Measurements from ENCODE around the gene PLEKHG5. TPM values are rescaled to one million over a fixed set of nuclear protein-coding genes. Genes with fewer than 3 reads are reported as not detected.

Gene PLEKHG5
- total RNA-seq, 1 experiment from 2014 or later, result 42.8 TPM

- H3K9me2 ChIP-seq (replicated peaks; ENCODE audit: low read length), result no peaks in the 10 kb centered on the region
- DNase-seq, result peak; percentile 69
- no peaks in the 10 kb centered on the region for H3K9me3 ChIP-seq (ENCODE audit: low read length)
- peaks cover 31% of the 10 kb centered on the region for H3K36me3 ChIP-seq (ENCODE audit: low read depth, low read length)
- CTCF ChIA-PET, result no interaction called here
- H3K4me2 ChIP-seq (ENCODE audit: low read length), result no peak overlapping the region
- POLR2A ChIA-PET (ENCODE audit: unreplicated experiment), result no interaction called here
- H4K20me1 ChIP-seq (ENCODE audit: low read length), result no peaks in the 10 kb centered on the region
- no peaks in the 10 kb centered on the region for H3K4me1 ChIP-seq (ENCODE audit: insufficient read depth, low read length)
- BruUV-seq (replicated peaks), result no TSS peak
- H2AFZ ChIP-seq (ENCODE audit: low read length), result no peak overlapping the region
- no peak for TF ChIP-seq EZH2 (IDR thresholded peaks at IDR 0.05; ENCODE audit: low read length, unreplicated experiment)
- TF ChIP-seq, protein P1, sequence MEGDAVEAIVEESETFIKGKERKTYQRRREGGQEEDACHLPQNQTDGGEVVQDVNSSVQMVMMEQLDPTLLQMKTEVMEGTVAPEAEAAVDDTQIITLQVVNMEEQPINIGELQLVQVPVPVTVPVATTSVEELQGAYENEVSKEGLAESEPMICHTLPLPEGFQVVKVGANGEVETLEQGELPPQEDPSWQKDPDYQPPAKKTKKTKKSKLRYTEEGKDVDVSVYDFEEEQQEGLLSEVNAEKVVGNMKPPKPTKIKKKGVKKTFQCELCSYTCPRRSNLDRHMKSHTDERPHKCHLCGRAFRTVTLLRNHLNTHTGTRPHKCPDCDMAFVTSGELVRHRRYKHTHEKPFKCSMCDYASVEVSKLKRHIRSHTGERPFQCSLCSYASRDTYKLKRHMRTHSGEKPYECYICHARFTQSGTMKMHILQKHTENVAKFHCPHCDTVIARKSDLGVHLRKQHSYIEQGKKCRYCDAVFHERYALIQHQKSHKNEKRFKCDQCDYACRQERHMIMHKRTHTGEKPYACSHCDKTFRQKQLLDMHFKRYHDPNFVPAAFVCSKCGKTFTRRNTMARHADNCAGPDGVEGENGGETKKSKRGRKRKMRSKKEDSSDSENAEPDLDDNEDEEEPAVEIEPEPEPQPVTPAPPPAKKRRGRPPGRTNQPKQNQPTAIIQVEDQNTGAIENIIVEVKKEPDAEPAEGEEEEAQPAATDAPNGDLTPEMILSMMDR (conservative IDR thresholded peaks at IDR 0.05; ENCODE audit: low read depth, low read length), result peak; percentile 57
- TF ChIP-seq EZH2phosphoT487 (IDR thresholded peaks at IDR 0.05; ENCODE audit: borderline replicate concordance, low read length), result no peak
- H3K27me3 ChIP-seq (ENCODE audit: low read length), result no peaks in the 10 kb centered on the region
- ATAC-seq, result peak; percentile 67
- H3F3A ChIP-seq (ENCODE audit: low read length, unreplicated experiment), result no peaks in the 10 kb centered on the region
- H3K4me3 ChIP-seq (ENCODE audit: low read length), result no peak overlapping the region
- H3K79me2 ChIP-seq (ENCODE audit: low read length), result no peaks in the 10 kb centered on the region
- H3K9ac ChIP-seq (ENCODE audit: low read length), result no peak overlapping the region
- no peak overlapping the region for H3K27ac ChIP-seq (ENCODE audit: low read length)
- intact Hi-C loops (cut with micrococcal nuclease), result no loop called here
These were observed 27.0 kb downstream of the PLEKHG5 start for GRCh38 chr1:6464514-6464836.

- DNase-seq, result no peak
- Histone ChIP-seq H2AFZ (ENCODE audit: low read length) (no peak overlapping the region), H3K27ac (ENCODE audit: low read length) (no peak overlapping the region), H3K27me3 (ENCODE audit: low read length) (no peaks in the 10 kb centered on the region), H3K9me3 (ENCODE audit: low read length) (no peaks in the 10 kb centered on the region), H3K79me2 (ENCODE audit: low read length) (no peaks in the 10 kb centered on the region), H3K4me2 (ENCODE audit: low read length) (no peak overlapping the region), H3K9ac (ENCODE audit: low read length) (no peak overlapping the region), H3F3A (ENCODE audit: low read length, unreplicated experiment) (no peaks in the 10 kb centered on the region), H3K4me1 (ENCODE audit: insufficient read depth, low read length) (no peaks in the 10 kb centered on the region), H4K20me1 (ENCODE audit: low read length) (no peaks in the 10 kb centered on the region), H3K36me3 (ENCODE audit: low read depth, low read length) (peaks cover 17% of the 10 kb centered on the region), H3K4me3 (ENCODE audit: low read length) (no peak overlapping the region), H3K9me2 (replicated peaks; ENCODE audit: low read length) (no peaks in the 10 kb centered on the region)
- no peak for ATAC-seq
- ChIA-PET POLR2A (ENCODE audit: unreplicated experiment) (no interaction called here), CTCF (no interaction called here)
- intact Hi-C loops (cut with micrococcal nuclease), result no loop called here
- TF ChIP-seq EZH2 (IDR thresholded peaks at IDR 0.05; ENCODE audit: low read length, unreplicated experiment), result no peak
- no peak for TF ChIP-seq EZH2phosphoT487 (IDR thresholded peaks at IDR 0.05; ENCODE audit: borderline replicate concordance, low read length)
- TF ChIP-seq, protein P1 (conservative IDR thresholded peaks at IDR 0.05; ENCODE audit: low read depth, low read length), result no peak
- no TSS peak for BruUV-seq (replicated peaks)
These were observed 28.4 kb downstream of the PLEKHG5 start for GRCh38 chr1:6463120-6463412.

- Histone ChIP-seq H3K27me3 (ENCODE audit: low read length) (no peaks in the 10 kb centered on the region), H3K9me2 (replicated peaks; ENCODE audit: low read length) (no peaks in the 10 kb centered on the region), H2AFZ (ENCODE audit: low read length) (no peak overlapping the region), H3K4me1 (ENCODE audit: insufficient read depth, low read length) (no peaks in the 10 kb centered on the region), H3K79me2 (ENCODE audit: low read length) (no peaks in the 10 kb centered on the region), H4K20me1 (ENCODE audit: low read length) (no peaks in the 10 kb centered on the region), H3K36me3 (ENCODE audit: low read depth, low read length) (peaks cover 16% of the 10 kb centered on the region), H3K9me3 (ENCODE audit: low read length) (no peaks in the 10 kb centered on the region), H3K4me2 (ENCODE audit: low read length) (no peak overlapping the region), H3K27ac (ENCODE audit: low read length) (no peak overlapping the region), H3F3A (ENCODE audit: low read length, unreplicated experiment) (no peaks in the 10 kb centered on the region), H3K9ac (ENCODE audit: low read length) (no peak overlapping the region), H3K4me3 (ENCODE audit: low read length) (no peak overlapping the region)
- intact Hi-C loops (cut with micrococcal nuclease), result no loop called here
- ChIA-PET POLR2A (ENCODE audit: unreplicated experiment) (no interaction called here), CTCF (no interaction called here)
- ATAC-seq (no peak), DNase-seq (no peak)
- no TSS peak for BruUV-seq (replicated peaks)
- no peak for TF ChIP-seq EZH2phosphoT487 (IDR thresholded peaks at IDR 0.05; ENCODE audit: borderline replicate concordance, low read length)
- no peak for TF ChIP-seq EZH2 (IDR thresholded peaks at IDR 0.05; ENCODE audit: low read length, unreplicated experiment)
- TF ChIP-seq, protein P1 (conservative IDR thresholded peaks at IDR 0.05; ENCODE audit: low read depth, low read length), result no peak
These were observed 28.9 kb downstream of the PLEKHG5 start for GRCh38 chr1:6462412-6463119.

All from PC-3 (cell line).